Activated CD4-positive, CD25-positive, alpha-beta regulatory T cell (primary cell): Measurements from ENCODE around the gene PGLYRP4.

Source experiments
- DNase-seq, 4 experiments: peaks; one replicate each; lab custom pipeline; 2025; lab: John Stamatoyannopoulos, UW

PGLYRP4 gene

GRCh38 chr1:153348511-153349362 lies at the start of gene PGLYRP4:
PGLYRP4 (minus strand) TSS chr1:153348841; CDS start chr1:153347932, 909 bp downstream.
- no peak for DNase-seq

GRCh38 chr1:153397924-153398651 lies 49.4 kb upstream of the PGLYRP4 start:
- no peak for DNase-seq

DNA sequence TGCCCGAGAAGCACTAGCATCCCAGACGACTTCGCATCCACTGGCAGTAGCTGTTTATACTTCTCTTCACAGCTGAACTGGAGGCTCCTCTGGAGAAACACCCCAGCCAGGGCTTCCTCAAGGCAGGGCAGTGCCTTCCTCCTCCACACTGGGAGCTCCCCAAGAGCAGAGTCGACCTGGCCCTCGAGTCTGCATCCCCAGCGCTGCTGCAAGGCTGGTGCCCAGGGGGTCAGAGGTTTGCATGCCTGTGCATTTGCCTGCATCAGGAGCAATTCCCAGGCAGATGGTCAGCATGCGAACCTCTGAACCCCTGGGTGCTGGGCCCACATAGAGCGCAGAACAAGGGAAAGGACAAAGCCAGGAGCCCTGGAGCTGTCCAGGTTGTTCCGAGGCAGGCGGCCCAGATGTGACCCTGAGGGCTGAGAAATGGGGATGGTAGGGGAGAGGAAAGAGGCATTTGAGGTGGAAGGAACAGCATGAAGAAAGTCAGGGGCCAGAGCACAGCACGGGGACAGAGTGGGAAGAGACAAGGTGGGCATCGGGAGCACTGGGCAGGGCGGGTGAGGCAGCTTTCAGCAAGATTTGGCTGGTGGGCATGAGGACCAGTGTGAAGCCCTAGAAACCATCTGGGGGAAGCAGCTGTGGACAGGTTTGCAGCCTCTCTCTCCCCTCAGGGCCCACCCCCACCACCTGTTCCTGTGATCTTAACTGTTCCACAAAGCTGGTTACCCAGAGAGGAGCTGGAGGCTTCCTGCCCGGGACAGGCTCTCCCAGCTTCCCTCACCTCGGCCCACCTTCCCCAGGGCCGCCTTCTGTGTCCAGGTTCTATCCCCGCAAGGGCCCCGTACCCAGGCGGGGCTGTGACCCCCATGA lies 48.6 kb upstream of the PGLYRP4 start:
- DNase-seq = no peak

GRCh38 chr1:153396461-153396860 lies 47.8 kb upstream of the PGLYRP4 start:
- no peak for DNase-seq

- no peak for DNase-seq
These were observed 47.1 kb upstream of the PGLYRP4 start for GRCh38 chr1:153395776-153396175.

GRCh38 chr1:153395136-153395685 lies 46.6 kb upstream of the PGLYRP4 start:
- no peak for DNase-seq

DNA sequence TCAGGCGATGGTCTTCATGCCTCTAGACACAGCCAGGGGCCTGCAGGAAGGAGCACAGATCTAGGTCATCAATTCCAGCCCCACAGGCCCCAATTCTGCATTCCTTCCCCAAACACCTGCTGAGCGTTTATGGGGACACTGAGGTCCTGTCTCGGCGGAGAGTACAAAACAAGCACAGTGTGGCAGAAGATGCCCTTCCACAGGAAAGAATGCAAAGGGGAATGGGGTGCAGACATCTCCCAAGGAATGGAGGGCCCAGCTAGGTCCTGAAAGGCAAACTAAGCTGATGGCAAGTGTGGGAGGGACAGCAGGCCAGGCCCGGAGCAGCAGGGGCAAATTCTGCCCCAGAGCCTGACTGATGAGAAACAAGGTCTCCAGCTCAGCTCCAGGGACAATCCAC lies 45.8 kb upstream of the PGLYRP4 start:
- DNase-seq = no peak

GRCh38 chr1:153393926-153394325 lies 45.3 kb upstream of the PGLYRP4 start:
- DNase-seq = no peak

DNA sequence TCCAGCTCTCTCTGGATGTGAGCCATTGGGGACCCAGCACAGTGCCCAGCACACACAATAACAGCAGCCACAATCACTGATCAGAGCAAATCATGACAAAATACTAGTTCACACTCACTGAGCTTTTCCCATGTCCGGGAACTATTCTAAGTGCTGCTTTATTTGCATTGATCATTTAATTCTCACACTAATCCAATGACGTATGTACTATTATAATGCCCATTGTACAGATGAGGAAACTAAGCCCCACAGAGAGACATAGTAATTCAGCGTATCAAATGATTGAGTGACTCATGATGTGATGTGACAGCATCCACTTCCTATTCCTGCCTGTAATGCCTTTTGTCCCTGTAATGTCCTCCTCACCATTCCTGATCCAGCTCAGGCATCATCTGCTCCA lies 44.2 kb upstream of the PGLYRP4 start:
- DNase-seq = no peak

DNA sequence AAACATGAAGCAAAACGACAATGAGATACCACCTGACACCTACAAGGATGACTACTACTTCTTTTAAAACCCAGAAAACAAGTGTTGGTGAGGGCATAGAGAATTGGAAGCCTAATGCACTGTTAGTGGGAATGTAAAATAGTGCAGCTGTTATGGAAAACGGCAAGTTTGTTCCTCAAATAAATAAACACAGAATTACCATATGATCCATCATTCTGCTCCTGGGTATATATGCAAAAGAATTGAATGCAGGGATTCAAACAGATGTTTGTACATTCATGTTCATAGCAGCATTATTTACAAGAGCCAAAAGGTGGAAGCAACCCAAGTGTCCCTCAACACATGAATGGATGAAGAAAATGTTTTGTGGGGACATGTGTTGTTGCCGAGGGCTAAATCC lies 43.6 kb upstream of the PGLYRP4 start:
- DNase-seq = no peak

DNA sequence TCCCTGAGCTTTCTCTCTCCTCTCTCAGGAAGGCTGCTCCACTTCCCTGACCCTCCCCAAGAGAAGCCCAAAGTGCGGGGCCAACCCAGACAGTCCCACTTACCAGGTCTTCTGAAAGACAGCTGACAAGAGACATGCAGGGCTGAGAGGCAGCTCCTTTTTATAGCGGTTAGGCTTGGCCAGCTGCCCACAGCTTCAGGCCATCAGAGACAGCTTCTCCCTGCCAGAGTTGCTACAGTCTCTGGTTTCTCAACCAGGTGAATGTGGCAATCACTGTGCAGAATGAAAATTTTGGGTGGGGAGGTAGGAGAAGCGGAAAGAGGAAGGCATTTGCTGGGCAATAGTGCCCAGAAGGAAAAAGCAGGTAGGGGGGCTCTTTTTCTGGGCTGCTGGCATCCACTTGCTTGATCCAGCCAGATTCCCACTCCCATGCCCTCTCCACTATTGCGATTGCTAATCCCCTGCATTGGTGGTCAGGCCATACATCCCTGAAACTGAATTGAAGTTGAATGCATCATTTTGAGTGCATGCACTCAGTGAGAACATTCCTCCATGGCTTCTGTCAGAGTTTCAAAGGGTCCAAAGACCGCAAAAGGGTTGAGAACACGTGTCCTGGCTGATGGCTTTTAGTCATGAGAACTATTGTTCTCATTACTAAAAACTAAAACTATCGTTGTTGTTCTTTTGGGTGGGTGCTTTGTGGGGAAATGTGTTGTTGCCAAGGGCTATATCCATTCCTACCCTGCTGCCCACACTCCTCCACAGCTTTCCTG lies 42.5 kb upstream of the PGLYRP4 start, which contains the start of gene S100A8:
Gene S100A8, minus strand, starts transcription at position 136 of the 773 bp plus-strand sequence. CDS start 538 bp downstream, outside the sequence.
- DNase-seq = no peak

- DNase-seq = no peak
These were observed 41.6 kb upstream of the PGLYRP4 start for GRCh38 chr1:153389973-153390879.

GRCh38 chr1:153389401-153389800 lies 40.8 kb upstream of the PGLYRP4 start:
- DNase-seq = no peak

DNA sequence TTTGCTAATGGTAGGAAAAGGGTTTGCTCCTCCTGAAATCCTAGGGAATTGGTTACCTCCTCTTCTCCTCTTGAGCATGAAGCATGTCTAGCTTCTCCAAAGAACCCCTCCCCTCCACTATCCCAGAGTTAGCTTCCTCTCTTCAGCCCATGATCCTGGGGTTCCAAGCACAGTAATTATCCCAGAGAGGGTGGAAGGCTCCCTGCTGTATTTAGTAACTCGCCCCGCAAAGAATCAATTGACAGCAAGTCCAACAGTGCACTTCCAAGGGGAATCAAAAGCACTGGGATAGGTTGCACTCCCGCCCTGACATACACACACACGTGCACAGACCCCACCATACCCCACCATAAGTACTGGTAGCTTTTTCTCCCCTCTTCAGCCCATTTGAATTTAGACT lies 39.1 kb upstream of the PGLYRP4 start:
- no peak for DNase-seq

- DNase-seq = no peak
These were observed 38.4 kb upstream of the PGLYRP4 start for GRCh38 chr1:153387001-153387400.

GRCh38 chr1:153386500-153386901 lies 37.9 kb upstream of the PGLYRP4 start:
- no peak for DNase-seq

DNA sequence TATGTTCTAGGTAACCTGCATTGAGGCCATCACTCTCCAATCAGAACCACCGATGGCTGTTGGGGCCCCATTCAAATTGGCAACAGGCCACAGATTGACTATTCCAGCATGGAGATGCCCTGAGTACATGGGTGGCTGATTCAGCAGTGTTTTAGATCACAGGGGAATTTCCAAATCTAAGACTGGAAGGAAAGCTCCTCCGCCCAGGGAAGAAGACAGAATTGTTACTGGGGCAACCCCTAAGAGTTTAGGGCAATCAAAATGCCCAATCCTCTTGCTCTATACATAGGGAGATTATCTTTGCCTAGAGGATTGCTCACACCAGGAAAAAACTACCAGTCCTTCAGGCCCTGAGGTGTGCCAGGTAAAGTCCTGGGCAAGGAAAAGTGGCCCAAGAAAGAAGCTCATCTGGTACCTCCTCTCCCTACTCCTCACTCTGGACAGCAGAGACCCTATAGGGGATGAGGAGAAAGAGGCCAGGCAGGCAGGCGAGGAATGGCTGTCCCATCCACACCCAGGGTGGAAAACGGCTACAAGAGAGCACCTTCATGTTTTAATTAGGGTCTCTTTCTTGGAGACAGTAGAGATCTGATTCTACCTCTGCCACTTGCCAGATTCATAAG lies 36.4 kb upstream of the PGLYRP4 start:
- no peak for DNase-seq

GRCh38 chr1:153380711-153381110 lies 32.1 kb upstream of the PGLYRP4 start:
- no peak for DNase-seq

GRCh38 chr1:153379591-153379990 lies 30.9 kb upstream of the PGLYRP4 start:
- DNase-seq = no peak

DNA sequence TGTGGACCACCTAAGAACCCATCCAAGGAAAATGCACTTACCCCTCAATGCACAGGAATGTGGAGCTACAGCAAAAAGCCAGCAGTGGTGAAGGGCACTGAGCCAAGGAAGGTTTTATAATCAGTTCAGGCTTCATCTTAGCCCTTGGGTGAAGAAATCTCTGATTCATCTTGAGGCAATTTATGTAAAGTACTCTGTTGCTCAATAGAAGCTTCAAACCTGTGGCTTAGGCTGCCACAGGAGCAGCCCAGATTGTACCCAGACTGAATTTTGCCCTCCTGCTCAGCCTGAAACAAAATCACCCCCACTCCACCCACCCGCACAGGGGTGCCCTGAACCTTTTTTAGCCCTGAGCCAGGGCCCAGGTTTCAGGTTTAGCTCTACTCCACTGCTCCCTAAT lies 26.9 kb upstream of the PGLYRP4 start, which contains the start of gene S100A12:
Gene S100A12, minus strand, starts transcription at position 111 of the 400 bp plus-strand sequence. CDS start 1,029 bp downstream, outside the sequence.
- no peak for DNase-seq
